ENCODE results near the gene NLRP3. TPM values are rescaled to one million over a fixed set of nuclear protein-coding genes. Genes with fewer than 3 reads are reported as not detected.

NLRP3 gene
- total RNA-seq, 1 experiment from 2014 or later, result 0.33 TPM

DNA sequence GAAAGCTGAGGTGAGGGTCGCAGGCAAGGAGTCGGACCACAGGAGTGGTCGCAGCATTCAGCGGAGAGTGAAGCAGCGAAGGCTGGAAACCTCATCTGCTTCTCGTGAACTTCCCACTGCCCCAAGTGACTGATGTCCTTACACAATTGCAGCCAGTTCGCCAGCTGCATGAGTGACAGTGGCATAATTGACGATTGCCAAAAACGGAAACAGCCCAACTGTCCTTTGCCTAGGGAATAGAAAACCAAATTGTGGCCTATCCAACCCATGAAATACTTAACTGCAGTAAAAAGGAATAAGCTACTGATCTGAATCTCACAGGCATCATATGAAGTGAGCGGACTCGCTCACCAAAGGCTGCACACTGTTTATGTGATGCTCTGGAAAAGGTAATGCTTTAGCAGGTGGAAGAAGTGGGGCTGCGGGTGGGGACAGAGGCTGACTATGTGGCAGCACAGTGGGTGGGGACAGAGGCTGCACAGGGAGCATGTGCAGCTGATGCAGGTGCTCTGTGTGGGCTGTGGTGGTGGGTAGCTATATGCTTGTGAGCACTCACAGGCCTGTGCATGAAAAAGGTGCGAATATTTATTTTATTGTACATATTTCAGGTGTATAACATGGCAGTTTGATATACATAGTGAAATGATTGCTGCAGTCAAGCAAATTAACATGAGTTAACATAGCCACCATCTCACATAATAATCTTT is 4.2 kb upstream of the NLRP3 start:
- peaks cover 10% of the 10 kb centered on the region; the same call in 1 of the 2 replicates for H3K4me1 ChIP-seq (ENCODE audit: control insufficient read depth, insufficient read depth, low read length)
- H3K36me3 ChIP-seq (ENCODE audit: control insufficient read depth, insufficient read depth, low read length), result no peaks in the 10 kb centered on the region
- H3K27ac ChIP-seq (ENCODE audit: low read length), result no peak overlapping the region
- DNase-seq (ENCODE audit: low read depth, low spot score) (no peak), ATAC-seq (no peak)
- H3K27me3 ChIP-seq (ENCODE audit: control insufficient read depth, insufficient read depth, low read length), result no peaks in the 10 kb centered on the region
- TF ChIP-seq POLR2AphosphoS5 (IDR thresholded peaks at IDR 0.05; ENCODE audit: low read depth, low read length), result no peak
- no peak for TF ChIP-seq TCF7L2 (IDR thresholded peaks at IDR 0.05; ENCODE audit: low read depth, low read length)
- TF ChIP-seq SIN3A (IDR thresholded peaks at IDR 0.05; ENCODE audit: borderline replicate concordance, insufficient read depth, low read depth, low read length), result no peak
- no peak for TF ChIP-seq CTCF (IDR thresholded peaks at IDR 0.05)
- H3K4me3 ChIP-seq (ENCODE audit: low read depth in 2 of 2, low read length in 2 of 2), result no peak overlapping the region
- intact Hi-C loops (cut with micrococcal nuclease; ENCODE audit: unreplicated experiment) (no loop called here), in situ Hi-C loops (cut with HindIII; ENCODE audit: low pct_unique_long_range_greater_than_20kb, low sequenced_read_pairs) (no loop called here)
- no TSS peak for BruUV-seq (replicated peaks)
- H3K9me3 ChIP-seq (ENCODE audit: control insufficient read depth, insufficient read depth, low read depth, low read length), result no peaks in the 10 kb centered on the region
- CTCF ChIA-PET, result interaction anchor here (0.7 kb wide), 1 partner anchor 1279 kb away, joined by 4 read pairs; no protein-coding TSS in a partner anchor
- POLR2A ChIA-PET, result no interaction called here

- H3K4me3 ChIP-seq (ENCODE audit: low read depth in 2 of 2, low read length in 2 of 2), result no peak overlapping the region
- no peak for DNase-seq (ENCODE audit: low read depth, low spot score)
- no peak for ATAC-seq
- H3K27ac ChIP-seq (ENCODE audit: low read length), result no peak overlapping the region
- CTCF ChIA-PET, result no interaction called here
- BruUV-seq (replicated peaks), result no TSS peak
- H3K36me3 ChIP-seq (ENCODE audit: control insufficient read depth, insufficient read depth, low read length), result no peaks in the 10 kb centered on the region
- in situ Hi-C loops (cut with HindIII; ENCODE audit: low pct_unique_long_range_greater_than_20kb, low sequenced_read_pairs), result no loop called here
- intact Hi-C loops (cut with micrococcal nuclease; ENCODE audit: unreplicated experiment), result no loop called here
- POLR2A ChIA-PET, result no interaction called here
- no peak for TF ChIP-seq TCF7L2 (IDR thresholded peaks at IDR 0.05; ENCODE audit: low read depth, low read length)
- no peaks in the 10 kb centered on the region for H3K27me3 ChIP-seq (ENCODE audit: control insufficient read depth, insufficient read depth, low read length)
- no peaks in the 10 kb centered on the region for H3K9me3 ChIP-seq (ENCODE audit: control insufficient read depth, insufficient read depth, low read depth, low read length)
- peaks cover 10% of the 10 kb centered on the region; the same call in 1 of the 2 replicates for H3K4me1 ChIP-seq (ENCODE audit: control insufficient read depth, insufficient read depth, low read length)
These were observed 1.9 kb downstream of the NLRP3 start for GRCh38 chr1:247417831-247418230.

DNA sequence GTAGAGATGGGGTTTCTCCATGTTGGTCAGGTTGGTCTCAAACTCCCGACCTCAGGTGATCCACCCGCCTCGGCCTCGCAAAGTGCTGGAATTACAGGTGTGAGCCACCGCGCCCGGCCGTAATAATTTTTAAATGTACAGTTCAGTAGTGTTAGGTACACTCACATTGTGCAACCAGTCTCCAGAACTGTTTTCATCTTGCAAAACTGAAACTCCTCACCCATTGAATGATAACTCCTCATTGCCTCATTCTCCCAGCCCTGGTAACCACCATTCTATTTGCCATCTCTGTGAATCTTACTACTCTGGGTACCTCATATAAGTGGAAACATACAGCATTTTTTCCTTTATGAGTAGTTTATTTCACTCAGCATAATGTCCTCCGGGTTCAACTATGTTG is 3.4 kb downstream of the NLRP3 start:
- Histone ChIP-seq H3K9me3 (ENCODE audit: control insufficient read depth, insufficient read depth, low read depth, low read length) (no peaks in the 10 kb centered on the region), H3K4me3 (ENCODE audit: low read depth in 2 of 2, low read length in 2 of 2) (no peak overlapping the region), H3K27me3 (ENCODE audit: control insufficient read depth, insufficient read depth, low read length) (no peaks in the 10 kb centered on the region), H3K36me3 (ENCODE audit: control insufficient read depth, insufficient read depth, low read length) (no peaks in the 10 kb centered on the region), H3K27ac (ENCODE audit: low read length) (no peak overlapping the region), H3K4me1 (ENCODE audit: control insufficient read depth, insufficient read depth, low read length) (peaks cover 10% of the 10 kb centered on the region; the same call in 1 of the 2 replicates)
- intact Hi-C loops (cut with micrococcal nuclease; ENCODE audit: unreplicated experiment), result no loop called here
- no peak for ATAC-seq
- POLR2A ChIA-PET, result no interaction called here
- DNase-seq (ENCODE audit: low read depth, low spot score), result no peak
- BruUV-seq (replicated peaks), result no TSS peak
- CTCF ChIA-PET, result no interaction called here
- in situ Hi-C loops (cut with HindIII; ENCODE audit: low pct_unique_long_range_greater_than_20kb, low sequenced_read_pairs), result no loop called here
- TF ChIP-seq SIN3A (IDR thresholded peaks at IDR 0.05; ENCODE audit: borderline replicate concordance, insufficient read depth, low read depth, low read length) (no peak), REST (IDR thresholded peaks at IDR 0.05; ENCODE audit: insufficient read depth in 1 of 2, low read depth in 2 of 2, low read length in 1 of 2) (no peak), POLR2AphosphoS5 (IDR thresholded peaks at IDR 0.05; ENCODE audit: low read depth, low read length) (no peak), CTCF (IDR thresholded peaks at IDR 0.05) (no peak), TCF7L2 (IDR thresholded peaks at IDR 0.05; ENCODE audit: low read depth, low read length) (no peak)
